ENCODE results near the gene AP5B1.

Gene AP5B1

GRCh38 chr11:65778901-65779668 lies 1.7 kb downstream of the AP5B1 start:
- no peak for TF ChIP-seq TAF1 (IDR thresholded peaks at IDR 0.05; ENCODE audit: borderline replicate concordance, insufficient read depth, low read length)
- no peak for TF ChIP-seq FOXP2 (optimal IDR thresholded peaks at IDR 0.05; ENCODE audit: borderline replicate concordance, extremely low read depth, extremely low read length, insufficient read depth)
- TF ChIP-seq SIN3A (IDR thresholded peaks at IDR 0.05; ENCODE audit: borderline replicate concordance, insufficient read depth, low read length): no peak
- no peak for TF ChIP-seq REST (IDR thresholded peaks at IDR 0.05; ENCODE audit: insufficient read depth in 1 of 2, low read depth in 2 of 2, low read length in 2 of 2)

GRCh38 chr11:65778431-65778900 lies 2.3 kb downstream of the AP5B1 start:
- TF ChIP-seq SIN3A (IDR thresholded peaks at IDR 0.05; ENCODE audit: borderline replicate concordance, insufficient read depth, low read length): no peak
- TF ChIP-seq TAF1 (IDR thresholded peaks at IDR 0.05; ENCODE audit: borderline replicate concordance, insufficient read depth, low read length): no peak
- no peak for TF ChIP-seq REST (IDR thresholded peaks at IDR 0.05; ENCODE audit: insufficient read depth in 1 of 2, low read depth in 2 of 2, low read length in 2 of 2)
- no peak for TF ChIP-seq POLR2AphosphoS5 (IDR thresholded peaks at IDR 0.05; ENCODE audit: low read depth, low read length)

- no peak for TF ChIP-seq POLR2AphosphoS5 (IDR thresholded peaks at IDR 0.05; ENCODE audit: low read depth, low read length)
Observed at GRCh38 chr11:65777821-65778361, 2.9 kb downstream of the AP5B1 start.

- TF ChIP-seq FOXP2 (optimal IDR thresholded peaks at IDR 0.05; ENCODE audit: borderline replicate concordance, extremely low read depth, extremely low read length, insufficient read depth): no peak
- TF ChIP-seq SIN3A (IDR thresholded peaks at IDR 0.05; ENCODE audit: borderline replicate concordance, insufficient read depth, low read length): no peak
- no peak for TF ChIP-seq TAF1 (IDR thresholded peaks at IDR 0.05; ENCODE audit: borderline replicate concordance, insufficient read depth, low read length)
- TF ChIP-seq REST (IDR thresholded peaks at IDR 0.05; ENCODE audit: insufficient read depth in 1 of 2, low read depth in 2 of 2, low read length in 2 of 2): no peak
- TF ChIP-seq POLR2AphosphoS5 (IDR thresholded peaks at IDR 0.05; ENCODE audit: low read depth, low read length): no peak
Observed at GRCh38 chr11:65777241-65777640, 3.5 kb downstream of the AP5B1 start.

GRCh38 chr11:65776710-65777141 lies 4.0 kb downstream of the AP5B1 start:
- no peak for TF ChIP-seq REST (IDR thresholded peaks at IDR 0.05; ENCODE audit: insufficient read depth in 1 of 2, low read depth in 2 of 2, low read length in 2 of 2)

All from PFSK-1 (cell line).